Non-pigmented ciliary epithelial cell (primary cell): ENCODE results near the gene ZBTB7A.

ENCODE experiments used
- DNase-seq: peaks from one replicate; pipeline ENCODE4 v3.0.0-alpha.2; 2010; ENCODE audit warnings: low read depth

Gene ZBTB7A

GRCh38 chr19:4066682-4067395, at the start of gene ZBTB7A:
ZBTB7A (minus strand) TSS chr19:4066899; CDS start chr19:4055232, 11,667 bp downstream.
- DNase-seq, result no peak

- DNase-seq, result no peak
Measured at GRCh38 chr19:4115818-4116385, 49.2 kb upstream of the ZBTB7A start.

GRCh38 chr19:4115050-4115817, 48.5 kb upstream of the ZBTB7A start:
- DNase-seq, result no peak

- no peak for DNase-seq
Measured at GRCh38 chr19:4114181-4114580, 47.5 kb upstream of the ZBTB7A start.

GRCh38 chr19:4113398-4114088, 46.8 kb upstream of the ZBTB7A start:
- DNase-seq, result no peak

GRCh38 chr19:4112367-4112766, 45.7 kb upstream of the ZBTB7A start:
- DNase-seq, result no peak

GRCh38 chr19:4109626-4109945, 42.9 kb upstream of the ZBTB7A start:
- DNase-seq, result no peak

GRCh38 chr19:4108767-4109625, 42.3 kb upstream of the ZBTB7A start:
- no peak for DNase-seq

- DNase-seq, result no peak
Measured at GRCh38 chr19:4103080-4103433, 36.4 kb upstream of the ZBTB7A start.

GRCh38 chr19:4102339-4103079, 35.8 kb upstream of the ZBTB7A start:
- no peak for DNase-seq

- no peak for DNase-seq
Measured at GRCh38 chr19:4101496-4101770, 34.7 kb upstream of the ZBTB7A start.

GRCh38 chr19:4100647-4101495, 34.2 kb upstream of the ZBTB7A start:
- no peak for DNase-seq

GRCh38 chr19:4099041-4099764, 32.5 kb upstream of the ZBTB7A start:
- DNase-seq, result no peak

GRCh38 chr19:4098493-4098892, 31.8 kb upstream of the ZBTB7A start:
- DNase-seq, result no peak

GRCh38 chr19:4097501-4097900, 30.8 kb upstream of the ZBTB7A start:
- DNase-seq, result no peak

- no peak for DNase-seq
Measured at GRCh38 chr19:4096049-4096892, 29.6 kb upstream of the ZBTB7A start.

GRCh38 chr19:4095488-4095844, 28.8 kb upstream of the ZBTB7A start:
- no peak for DNase-seq

GRCh38 chr19:4094761-4095487, 28.2 kb upstream of the ZBTB7A start:
- no peak for DNase-seq
